Neutrophil (primary cell): ENCODE measurements around the gene TNP2.

ENCODE experiments used
- H3K27ac ChIP-seq: fragments of 200-600 bp; sonication (generic); 2 replicates; pipeline ENCODE4 v1.5.1; 2016; ENCODE audit warnings: mild to moderate bottlenecking, moderate library complexity
- H3K27me3 ChIP-seq: fragments of 200-600 bp; sonication (generic); 2 replicates; pipeline ENCODE4 v1.6.0; 2016; ENCODE audit warnings: mild to moderate bottlenecking
- H3K36me3 ChIP-seq: fragments of 200-600 bp; sonication (generic); 2 replicates; pipeline ENCODE4 v1.5.1; 2017
- H3K4me1 ChIP-seq, 2 experiments: fragments of 200-600 bp in 1 of 2; sonication (generic) in 1 of 2; 1 replicate in 1 of 2; 2 replicates in 1 of 2; pipeline versions ENCODE4 v1.5.1 to v1.6.1; 2013 to 2016; ENCODE audit warnings: low read depth in 1 of 2, low read length in 1 of 2, mild to moderate bottlenecking in 1 of 2, moderate library complexity in 1 of 2; ENCODE audit not compliant: control insufficient read depth in 1 of 2, insufficient read depth in 1 of 2
- H3K4me3 ChIP-seq, 2 experiments: fragments of 200-600 bp in 1 of 2; sonication (generic) in 1 of 2; 1 replicate in 1 of 2; 2 replicates in 1 of 2; pipeline ENCODE4 v1.5.1; 2013 to 2016; ENCODE audit warnings: low read depth in 1 of 2, low read length in 1 of 2, mild to moderate bottlenecking in 1 of 2, moderate library complexity in 1 of 2
- H3K9me3 ChIP-seq: fragments of 200-600 bp; sonication (generic); 2 replicates; pipeline ENCODE4 v1.5.1; 2016
- CTCF ChIP-seq: fragments of 200-600 bp; sonication (generic); IDR thresholded peaks from 2 replicates; pipeline ENCODE4 v1.5.1; 2016; ENCODE audit warnings: antibody characterized with exemption

Gene TNP2

GRCh38 chr16:11250786-11251524, 18.2 kb downstream of the TNP2 start:
- Histone ChIP-seq H3K27ac (no peak overlapping the region), H3K36me3 (no peaks in the 10 kb centered on the region), H3K9me3 (no peaks in the 10 kb centered on the region), H3K27me3 (peaks cover 43% of the 10 kb centered on the region), H3K4me1 (peaks cover 10 to 12% of the 10 kb centered on the region in 2 experiments), H3K4me3 (no peak overlapping the region)
- no peak for TF ChIP-seq CTCF

GRCh38 chr16:11250091-11250785, 18.9 kb downstream of the TNP2 start:
- TF ChIP-seq CTCF = no peak
- Histone ChIP-seq H3K27ac (no peak overlapping the region), H3K4me3 (no peak overlapping the region), H3K9me3 (no peaks in the 10 kb centered on the region), H3K27me3 (peaks cover 40% of the 10 kb centered on the region), H3K36me3 (no peaks in the 10 kb centered on the region), H3K4me1 (peaks cover 8 to 9% of the 10 kb centered on the region in 2 experiments)

GRCh38 chr16:11249233-11250061, 19.7 kb downstream of the TNP2 start:
- H3K36me3 ChIP-seq = no peaks in the 10 kb centered on the region
- H3K9me3 ChIP-seq = no peaks in the 10 kb centered on the region
- peaks cover under 1% of the 10 kb centered on the region in 2 experiments for H3K4me1 ChIP-seq
- H3K4me3 ChIP-seq = no peak overlapping the region
- H3K27ac ChIP-seq = no peak overlapping the region
- TF ChIP-seq CTCF = no peak
- H3K27me3 ChIP-seq = peaks cover 32% of the 10 kb centered on the region

GRCh38 chr16:11248133-11248532, 21.0 kb downstream of the TNP2 start:
- Histone ChIP-seq H3K9me3 (no peaks in the 10 kb centered on the region), H3K36me3 (no peaks in the 10 kb centered on the region), H3K27ac (no peak overlapping the region), H3K27me3 (peaks cover 23% of the 10 kb centered on the region), H3K4me1 (no peaks in the 10 kb centered on the region), H3K4me3 (no peak overlapping the region)
- TF ChIP-seq CTCF = no peak

GRCh38 chr16:11245988-11246387, 23.1 kb downstream of the TNP2 start:
- H3K4me3 ChIP-seq = no peak overlapping the region
- H3K27ac ChIP-seq = no peak overlapping the region
- H3K27me3 ChIP-seq = peaks cover 8% of the 10 kb centered on the region
- no peaks in the 10 kb centered on the region for H3K4me1 ChIP-seq
- no peak for TF ChIP-seq CTCF
- H3K36me3 ChIP-seq = no peaks in the 10 kb centered on the region
- H3K9me3 ChIP-seq = no peaks in the 10 kb centered on the region
